Measurements from ENCODE around the gene MSI2.
A peak's percentile ranks its signal among the peaks of the same experiment; 100 is the strongest.

MSI2 gene

DNA sequence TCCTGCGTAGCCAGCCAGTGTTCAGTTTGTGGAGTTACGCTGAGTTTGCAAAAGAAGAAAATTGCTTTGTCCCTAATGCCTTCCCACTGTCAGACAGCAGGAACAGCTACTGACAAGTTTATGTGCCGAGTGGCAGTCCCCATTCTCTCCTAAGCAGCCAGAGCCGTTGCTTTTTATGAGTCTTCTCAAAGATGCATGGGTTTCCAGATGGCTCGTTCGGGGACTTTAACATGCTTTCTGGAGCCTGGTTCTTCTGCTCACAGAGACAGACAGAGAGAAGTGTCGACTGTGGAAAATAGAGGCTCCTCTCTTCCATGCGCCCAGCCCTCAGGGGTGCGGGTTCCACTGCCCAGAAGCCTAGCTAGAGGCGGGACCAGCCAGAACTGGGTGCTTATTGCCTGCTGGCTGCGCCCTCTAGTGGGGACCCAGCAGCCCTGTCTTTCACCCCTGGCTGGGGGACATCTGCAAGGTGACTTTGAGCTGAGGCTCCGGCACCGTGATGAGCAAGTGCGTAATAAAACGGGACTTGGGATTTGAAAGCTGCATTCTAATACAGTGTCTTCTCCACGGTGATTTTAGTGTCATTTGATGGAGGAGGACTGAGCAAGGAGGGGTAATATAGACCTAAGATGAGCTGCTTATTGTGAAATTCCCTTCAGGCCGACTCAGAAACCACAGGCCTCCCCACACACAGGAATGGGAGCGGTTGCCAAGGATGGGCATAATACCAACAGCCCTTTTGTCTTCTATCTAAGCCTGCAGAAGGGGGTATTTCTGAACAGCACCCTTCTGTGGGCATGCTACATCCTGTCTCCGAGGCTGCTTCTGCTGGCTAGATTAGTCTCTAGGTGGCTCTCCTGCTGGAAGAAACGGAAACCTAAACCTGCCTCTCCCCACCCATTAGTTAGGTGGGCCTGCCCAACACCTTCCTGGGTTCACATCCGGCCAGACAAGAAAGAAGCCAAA is 415.6 kb downstream of the MSI2 start:
- peak; percentile 90 for DNase-seq (ENCODE audit: extremely low spot score)
- ChIA-PET CTCF (interaction anchor here (0.6 to 3.0 kb wide), 41 partner anchors 8 to 546 kb away, joined by 3 to 15 read pairs (median 4); no protein-coding TSS in a partner anchor), POLR2A (no interaction called here)
- TF ChIP-seq LEF1 (IDR thresholded peaks at IDR 0.05; ENCODE audit: borderline replicate concordance): no peak

DNA sequence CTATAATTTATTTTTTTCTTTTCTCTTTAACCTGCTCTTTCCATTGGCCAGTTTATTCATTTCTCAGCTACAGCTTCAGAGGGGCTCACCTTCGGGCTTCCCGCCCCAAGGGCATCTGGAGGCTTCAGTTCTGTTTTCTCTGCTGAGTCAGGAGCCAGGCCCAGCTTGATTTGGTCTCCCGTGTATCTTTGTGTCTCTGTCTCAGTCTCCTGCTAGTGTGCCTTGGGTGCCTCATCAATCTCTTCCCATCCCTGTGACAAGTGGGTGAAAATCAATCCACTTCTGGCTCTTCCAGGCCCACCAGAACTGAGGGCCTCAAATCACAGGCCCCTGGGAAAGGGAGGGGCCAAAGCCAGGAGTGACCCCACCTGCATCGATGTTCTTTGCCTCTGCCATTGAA is 416.6 kb downstream of the MSI2 start:
- POLR2A ChIA-PET: no interaction called here
- CTCF ChIA-PET: interaction anchor here (0.7 to 2.8 kb wide), 6 partner anchors 75 to 1083 kb away, joined by 3 to 15 read pairs (median 8); partner anchors contain the start of gene PPM1E
- DNase-seq (ENCODE audit: extremely low spot score): no peak
- TF ChIP-seq FOXK2 (IDR thresholded peaks at IDR 0.05): no peak
- TF ChIP-seq SP1 (IDR thresholded peaks at IDR 0.05): no peak
- TF ChIP-seq TARDBP (IDR thresholded peaks at IDR 0.05): no peak
- TF ChIP-seq NFRKB (IDR thresholded peaks at IDR 0.05): no peak

DNA sequence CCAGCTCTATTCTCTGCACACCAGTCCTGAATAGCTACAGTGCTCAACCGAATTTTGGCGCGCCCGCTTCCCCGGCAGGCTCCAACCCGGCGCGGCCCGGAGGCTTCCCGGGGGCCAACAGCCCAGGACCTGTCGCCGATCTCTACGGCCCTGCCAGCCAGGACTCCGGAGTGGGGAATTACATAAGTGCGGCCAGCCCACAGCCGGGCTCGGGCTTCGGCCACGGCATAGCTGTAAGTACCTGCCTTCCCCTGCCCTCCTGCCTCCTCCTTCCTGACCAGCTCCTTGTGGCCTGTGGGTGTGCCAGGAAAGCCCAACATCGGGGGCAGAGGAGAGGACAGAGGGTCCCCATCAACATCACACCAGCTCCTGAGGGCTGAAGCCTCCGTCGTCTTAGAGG is 418.6 kb downstream of the MSI2 start:
- no peak for DNase-seq (ENCODE audit: extremely low spot score)
- no peak for TF ChIP-seq LEF1 (IDR thresholded peaks at IDR 0.05; ENCODE audit: borderline replicate concordance)
- no peak for TF ChIP-seq SP1 (IDR thresholded peaks at IDR 0.05)
- TF ChIP-seq SUZ12 (IDR thresholded peaks at IDR 0.05): no peak
- no peak for TF ChIP-seq NFRKB (IDR thresholded peaks at IDR 0.05)
- no peak for TF ChIP-seq FOXM1 (IDR thresholded peaks at IDR 0.05; ENCODE audit: borderline replicate concordance)
- TF ChIP-seq FOXK2 (IDR thresholded peaks at IDR 0.05): no peak
- TF ChIP-seq HDGF (IDR thresholded peaks at IDR 0.05; ENCODE audit: borderline replicate concordance): no peak
- TF ChIP-seq, protein P1, sequence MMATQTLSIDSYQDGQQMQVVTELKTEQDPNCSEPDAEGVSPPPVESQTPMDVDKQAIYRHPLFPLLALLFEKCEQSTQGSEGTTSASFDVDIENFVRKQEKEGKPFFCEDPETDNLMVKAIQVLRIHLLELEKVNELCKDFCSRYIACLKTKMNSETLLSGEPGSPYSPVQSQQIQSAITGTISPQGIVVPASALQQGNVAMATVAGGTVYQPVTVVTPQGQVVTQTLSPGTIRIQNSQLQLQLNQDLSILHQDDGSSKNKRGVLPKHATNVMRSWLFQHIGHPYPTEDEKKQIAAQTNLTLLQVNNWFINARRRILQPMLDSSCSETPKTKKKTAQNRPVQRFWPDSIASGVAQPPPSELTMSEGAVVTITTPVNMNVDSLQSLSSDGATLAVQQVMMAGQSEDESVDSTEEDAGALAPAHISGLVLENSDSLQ (IDR thresholded peaks at IDR 0.05): no peak
- TF ChIP-seq TARDBP (IDR thresholded peaks at IDR 0.05): no peak
- no peak for TF ChIP-seq BHLHE40 (IDR thresholded peaks at IDR 0.05; ENCODE audit: borderline replicate concordance)
- no peak for TF ChIP-seq CTBP1 (IDR thresholded peaks at IDR 0.05; ENCODE audit: borderline replicate concordance)
- no peak for TF ChIP-seq ZNF384 (IDR thresholded peaks at IDR 0.05)
- TF ChIP-seq FOXA1 (IDR thresholded peaks at IDR 0.05): no peak
- TF ChIP-seq L3MBTL2 (conservative IDR thresholded peaks at IDR 0.05): no peak
- no peak for TF ChIP-seq ELF4 (IDR thresholded peaks at IDR 0.05)
- no peak for TF ChIP-seq ARNT (IDR thresholded peaks at IDR 0.05)
- POLR2A ChIA-PET: no interaction called here
- CTCF ChIA-PET: interaction anchor here (0.7 kb wide), 1 partner anchor 36 kb away, joined by 3 read pairs; no protein-coding TSS in a partner anchor

DNA sequence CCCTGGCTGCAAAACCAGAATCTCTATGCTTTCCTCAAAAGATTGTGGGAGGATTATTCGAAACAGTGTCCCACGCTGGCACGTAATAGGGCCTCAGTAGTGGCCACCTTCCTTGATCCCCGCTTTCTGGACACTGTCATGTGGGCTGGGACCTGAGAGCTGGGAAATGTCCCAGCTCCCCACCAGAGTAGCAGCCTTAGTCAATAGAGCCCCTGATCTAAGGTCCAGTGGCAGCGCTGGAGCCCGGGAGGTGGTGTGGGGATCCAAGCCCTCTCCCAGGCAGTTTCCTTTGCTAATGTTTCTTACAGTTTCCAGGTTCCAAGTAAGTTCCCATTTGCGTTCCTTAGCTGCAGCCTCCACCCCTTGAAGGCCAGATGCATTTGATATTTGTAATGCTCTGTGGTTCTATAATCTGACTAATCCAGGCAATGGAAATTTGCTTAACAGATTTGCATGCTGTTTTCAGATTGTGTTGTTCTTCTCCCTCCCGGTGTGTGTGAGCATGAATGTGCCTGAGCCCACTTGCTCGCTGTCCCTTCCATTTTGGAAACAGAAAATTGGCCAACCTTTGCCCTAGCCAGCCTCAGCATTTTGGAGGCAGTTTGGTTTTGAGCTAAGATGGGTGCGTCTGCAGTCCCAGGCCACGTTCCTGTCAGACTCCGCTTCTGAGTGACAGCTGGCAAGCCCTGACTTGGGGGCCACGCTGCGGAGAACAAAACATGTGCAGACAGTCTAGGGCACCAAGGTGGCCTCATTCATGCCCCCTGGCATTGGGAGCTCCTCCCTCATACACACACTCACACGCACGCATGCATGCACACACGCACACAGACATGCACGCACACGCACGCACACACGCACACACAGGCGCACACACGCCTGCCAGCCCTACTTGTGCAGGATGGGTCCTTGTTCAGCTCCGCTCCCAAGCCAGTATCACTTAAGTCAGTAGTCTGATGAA is 419.4 kb downstream of the MSI2 start:
- ChIA-PET CTCF (no interaction called here), POLR2A (no interaction called here)
- DNase-seq (ENCODE audit: extremely low spot score): no peak
- TF ChIP-seq TARDBP (IDR thresholded peaks at IDR 0.05): no peak
- TF ChIP-seq SUZ12 (IDR thresholded peaks at IDR 0.05): no peak
- no peak for TF ChIP-seq L3MBTL2 (conservative IDR thresholded peaks at IDR 0.05)
- no peak for TF ChIP-seq LEF1 (IDR thresholded peaks at IDR 0.05; ENCODE audit: borderline replicate concordance)
- TF ChIP-seq NFRKB (IDR thresholded peaks at IDR 0.05): no peak
- TF ChIP-seq SP1 (IDR thresholded peaks at IDR 0.05): no peak
- no peak for TF ChIP-seq ARNT (IDR thresholded peaks at IDR 0.05)
- TF ChIP-seq, protein P1 (IDR thresholded peaks at IDR 0.05): no peak
- no peak for TF ChIP-seq HDGF (IDR thresholded peaks at IDR 0.05; ENCODE audit: borderline replicate concordance)
- no peak for TF ChIP-seq ELF4 (IDR thresholded peaks at IDR 0.05)
- no peak for TF ChIP-seq CTBP1 (IDR thresholded peaks at IDR 0.05; ENCODE audit: borderline replicate concordance)
- no peak for TF ChIP-seq FOXK2 (IDR thresholded peaks at IDR 0.05)
- no peak for TF ChIP-seq BHLHE40 (IDR thresholded peaks at IDR 0.05; ENCODE audit: borderline replicate concordance)
- no peak for TF ChIP-seq FOXM1 (IDR thresholded peaks at IDR 0.05; ENCODE audit: borderline replicate concordance)
- no peak for TF ChIP-seq FOXA1 (IDR thresholded peaks at IDR 0.05)
- TF ChIP-seq ZNF384 (IDR thresholded peaks at IDR 0.05): no peak

DNA sequence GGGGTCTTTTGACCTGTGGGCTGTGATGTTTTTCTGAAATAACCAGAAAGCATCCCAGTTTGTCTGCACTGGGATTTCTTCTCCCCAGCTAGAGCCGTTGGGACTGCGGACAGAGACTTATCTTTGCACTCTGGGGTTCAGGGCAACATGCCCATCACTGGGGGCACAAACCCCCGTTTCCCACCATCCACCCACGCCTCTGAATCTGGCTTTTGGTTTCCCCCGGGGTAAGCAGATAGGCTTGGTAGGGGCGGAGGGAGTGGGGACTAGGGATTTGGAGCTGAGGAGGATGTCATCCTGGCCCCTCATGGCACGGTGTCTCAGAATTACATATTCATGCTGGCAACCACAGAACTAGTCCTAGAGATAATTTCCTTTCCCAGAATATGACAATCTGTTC is 420.2 kb downstream of the MSI2 start:
- DNase-seq (ENCODE audit: extremely low spot score): no peak
- ChIA-PET POLR2A (no interaction called here), CTCF (no interaction called here)
- no peak for TF ChIP-seq ARNT (IDR thresholded peaks at IDR 0.05)

DNA sequence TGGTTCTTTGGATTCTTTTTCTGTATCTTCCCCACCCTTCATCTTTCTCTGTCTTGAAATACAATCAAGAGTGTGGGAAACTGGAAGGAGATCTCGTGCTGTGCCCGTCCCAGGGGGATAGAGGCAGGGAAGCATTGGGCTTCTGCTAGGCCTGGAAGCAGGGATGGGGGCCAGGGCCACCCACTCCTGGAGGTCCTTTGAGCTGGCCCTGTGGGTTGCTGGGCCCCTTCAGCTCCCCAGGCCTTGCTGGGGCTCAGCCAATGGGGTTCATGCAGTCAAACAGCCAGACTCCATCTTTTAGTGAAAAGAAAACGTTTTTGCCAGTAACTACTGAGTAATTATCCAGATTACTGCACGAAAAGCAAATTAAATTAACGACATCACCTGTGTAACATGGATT is 421.0 kb downstream of the MSI2 start:
- CTCF ChIA-PET: no interaction called here
- DNase-seq (ENCODE audit: extremely low spot score): no peak
- TF ChIP-seq ARNT (IDR thresholded peaks at IDR 0.05) (no peak), TARDBP (IDR thresholded peaks at IDR 0.05) (no peak), FOXK2 (IDR thresholded peaks at IDR 0.05) (no peak)
- POLR2A ChIA-PET: no interaction called here

DNA sequence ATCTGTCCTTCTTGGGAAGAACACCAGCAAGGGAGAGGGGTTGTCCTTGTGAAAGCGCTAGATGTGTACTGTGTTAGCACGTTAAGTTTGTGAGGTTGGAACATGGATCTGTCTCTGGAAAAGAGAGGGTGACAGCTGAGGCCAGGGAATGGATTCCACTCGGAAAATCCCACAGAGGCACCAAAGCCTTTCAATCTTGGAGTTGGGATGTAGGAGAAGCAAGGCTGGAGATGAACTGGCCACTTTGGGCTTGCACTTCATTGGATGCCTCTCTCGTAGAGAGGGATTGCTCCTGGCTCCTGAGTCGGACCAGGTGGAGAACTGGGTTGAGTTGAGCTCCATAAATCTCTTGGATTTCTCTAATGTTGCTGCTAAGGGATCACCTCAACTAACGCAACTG is 421.5 kb downstream of the MSI2 start:
- TF ChIP-seq ELF4 (IDR thresholded peaks at IDR 0.05): no peak
- no peak for TF ChIP-seq SP1 (IDR thresholded peaks at IDR 0.05)
- no peak for TF ChIP-seq HDGF (IDR thresholded peaks at IDR 0.05; ENCODE audit: borderline replicate concordance)
- TF ChIP-seq BHLHE40 (IDR thresholded peaks at IDR 0.05; ENCODE audit: borderline replicate concordance): no peak
- TF ChIP-seq TARDBP (IDR thresholded peaks at IDR 0.05): no peak
- TF ChIP-seq CTBP1 (IDR thresholded peaks at IDR 0.05; ENCODE audit: borderline replicate concordance): no peak
- TF ChIP-seq FOXA1 (IDR thresholded peaks at IDR 0.05): no peak
- TF ChIP-seq ARNT (IDR thresholded peaks at IDR 0.05): no peak
- POLR2A ChIA-PET: no interaction called here
- CTCF ChIA-PET: interaction anchor here (0.7 kb wide), 1 partner anchor 151 kb away, joined by 3 read pairs; no protein-coding TSS in a partner anchor
- no peak for DNase-seq (ENCODE audit: extremely low spot score)

Data from HEK293T (cell line).